ENCODE results near the gene CD58. TPM values are rescaled to one million over a fixed set of nuclear protein-coding genes. Genes with fewer than 3 reads are reported as not detected.
"Not testable (repeated sequence)": the region's sequence is repeated elsewhere in the genome, so short reads cannot be mapped to it uniquely, and the experiment has no call there.

The CD58 gene
- total RNA-seq, 1 donor from 2014 or later = 35.3 TPM

DNA sequence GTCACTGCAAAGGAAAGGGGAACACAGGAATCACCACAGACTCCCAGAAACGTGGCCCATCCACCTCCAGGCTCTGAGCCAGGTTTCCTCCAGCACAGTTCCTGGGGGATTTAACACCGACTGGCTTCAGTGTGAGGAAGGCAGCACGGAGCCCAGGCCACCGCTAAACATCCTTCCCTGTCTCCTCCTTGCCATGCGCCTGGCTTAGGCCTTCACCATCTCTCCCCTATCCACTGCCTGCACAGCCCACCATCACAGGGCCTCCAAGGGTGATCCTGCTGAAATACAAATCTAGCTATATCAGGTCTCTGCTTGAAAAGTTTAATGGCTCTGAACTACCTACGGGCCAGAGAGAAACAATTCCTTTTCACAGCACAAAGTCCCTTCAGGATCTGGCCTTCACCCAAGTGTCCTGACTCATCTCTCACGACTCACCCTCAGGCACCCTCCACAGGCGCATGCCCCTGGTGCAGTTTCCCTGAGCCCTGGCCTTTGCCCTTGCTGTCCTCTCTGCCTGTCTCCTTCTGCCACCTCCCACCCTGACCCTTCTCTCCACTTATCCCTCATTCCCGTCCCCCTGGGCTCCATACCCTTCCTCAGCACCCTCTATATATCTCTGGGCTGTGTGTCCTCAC, 18.4 kb upstream of the CD58 start:
- H3K27me3 Mint-ChIP-seq (ENCODE audit: insufficient read depth); intact Hi-C loops (cut with micrococcal nuclease); H3K27ac Mint-ChIP-seq; H3K9me3 Mint-ChIP-seq; H3K4me3 Mint-ChIP-seq; H3K4me1 Mint-ChIP-seq (ENCODE audit: low read depth); DNase-seq (ENCODE audit: low spot score); H3K36me3 Mint-ChIP-seq (ENCODE audit: low read depth): not testable (repeated sequence)

DNA sequence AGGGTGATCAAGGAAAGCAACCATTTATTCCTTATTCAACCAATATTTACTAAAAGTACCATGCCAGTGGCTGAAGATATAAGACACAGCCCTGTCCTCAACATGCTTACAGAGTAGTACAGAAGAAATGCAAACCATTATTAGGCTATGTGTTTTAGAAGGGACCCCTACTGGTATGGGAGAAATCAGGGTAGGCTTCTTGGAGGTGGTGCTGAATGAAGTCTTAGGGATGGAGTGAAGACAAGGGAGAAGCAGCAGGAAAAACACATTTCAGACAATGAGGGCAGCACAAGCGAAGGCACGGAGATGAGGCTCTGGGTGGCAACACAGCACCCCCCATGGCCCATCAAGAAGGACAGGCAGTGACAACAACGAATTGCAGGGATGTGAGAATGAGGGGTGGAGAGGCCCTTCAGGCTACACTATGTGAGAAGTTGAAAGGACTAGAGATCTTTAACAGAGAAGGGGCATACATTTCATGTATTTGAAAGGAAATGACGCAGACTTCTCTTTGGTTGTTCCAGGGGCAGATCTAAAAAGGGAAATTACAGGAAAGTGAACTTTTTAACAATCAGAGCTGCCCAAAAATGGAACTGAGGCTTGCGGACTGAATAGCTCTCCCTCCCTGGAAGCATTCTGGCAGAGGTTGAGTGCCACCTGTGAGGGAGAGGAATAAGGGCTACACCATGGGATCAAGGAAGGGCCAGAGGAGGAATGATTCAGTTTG, 16.8 kb upstream of the CD58 start:
- no peaks in the 10 kb centered on the region for H3K36me3 Mint-ChIP-seq (ENCODE audit: low read depth)
- no peak for DNase-seq (ENCODE audit: low spot score)
- H3K27ac Mint-ChIP-seq = peak overlapping the region; percentile 28
- peaks cover 9% of the 10 kb centered on the region for H3K4me1 Mint-ChIP-seq (ENCODE audit: low read depth)
- H3K4me3 Mint-ChIP-seq = no peak overlapping the region
- no peaks in the 10 kb centered on the region for H3K9me3 Mint-ChIP-seq
- H3K27me3 Mint-ChIP-seq (ENCODE audit: insufficient read depth) = peaks cover 2% of the 10 kb centered on the region
- intact Hi-C loops (cut with micrococcal nuclease) = no loop called here

DNA sequence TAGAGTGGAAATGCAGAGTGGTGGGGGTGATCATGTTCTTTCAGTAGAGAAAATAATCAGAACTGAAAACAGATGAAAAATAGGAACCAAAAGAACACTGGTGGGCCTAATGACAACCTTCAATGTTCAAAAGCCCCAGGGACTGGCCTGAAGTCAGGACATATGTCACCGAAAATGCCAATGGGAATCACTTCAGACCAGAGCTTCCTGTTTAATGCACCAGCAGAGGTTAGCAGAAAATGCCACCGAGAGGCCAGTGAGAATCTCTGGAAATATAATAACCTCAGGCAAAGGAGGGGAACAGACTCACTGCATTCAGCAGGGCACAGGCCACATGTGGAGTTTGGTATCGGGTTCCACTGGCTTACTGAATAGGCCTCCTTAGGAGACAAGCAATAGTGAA, 15.9 kb upstream of the CD58 start:
- Mint-ChIP-seq H3K27me3 (ENCODE audit: insufficient read depth) (peaks cover 5% of the 10 kb centered on the region), H3K27ac (no peak overlapping the region), H3K9me3 (no peaks in the 10 kb centered on the region), H3K4me1 (ENCODE audit: low read depth) (peaks cover 9% of the 10 kb centered on the region), H3K4me3 (no peak overlapping the region), H3K36me3 (ENCODE audit: low read depth) (no peaks in the 10 kb centered on the region)
- intact Hi-C loops (cut with micrococcal nuclease) = no loop called here
- DNase-seq (ENCODE audit: low spot score) = no peak

DNA sequence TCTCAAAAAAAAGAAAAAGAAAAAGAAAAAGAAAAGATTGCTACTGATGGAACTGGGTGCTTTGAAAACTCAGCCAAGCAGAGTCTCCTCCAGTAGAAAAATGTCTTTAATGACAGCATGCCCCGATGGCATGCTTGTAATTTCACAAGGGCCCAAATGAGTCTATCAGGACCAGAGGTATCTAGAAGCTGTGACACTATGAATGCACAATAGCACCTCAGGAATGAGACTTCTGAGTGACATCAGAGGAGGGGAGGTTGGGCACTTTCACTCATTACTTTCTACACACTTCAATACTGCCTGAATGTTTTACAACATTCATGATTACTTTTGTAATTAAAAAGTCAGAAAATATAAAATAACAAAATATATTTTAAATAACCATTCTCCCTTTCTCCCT, 15.1 kb upstream of the CD58 start:
- intact Hi-C loops (cut with micrococcal nuclease) = no loop called here

DNA sequence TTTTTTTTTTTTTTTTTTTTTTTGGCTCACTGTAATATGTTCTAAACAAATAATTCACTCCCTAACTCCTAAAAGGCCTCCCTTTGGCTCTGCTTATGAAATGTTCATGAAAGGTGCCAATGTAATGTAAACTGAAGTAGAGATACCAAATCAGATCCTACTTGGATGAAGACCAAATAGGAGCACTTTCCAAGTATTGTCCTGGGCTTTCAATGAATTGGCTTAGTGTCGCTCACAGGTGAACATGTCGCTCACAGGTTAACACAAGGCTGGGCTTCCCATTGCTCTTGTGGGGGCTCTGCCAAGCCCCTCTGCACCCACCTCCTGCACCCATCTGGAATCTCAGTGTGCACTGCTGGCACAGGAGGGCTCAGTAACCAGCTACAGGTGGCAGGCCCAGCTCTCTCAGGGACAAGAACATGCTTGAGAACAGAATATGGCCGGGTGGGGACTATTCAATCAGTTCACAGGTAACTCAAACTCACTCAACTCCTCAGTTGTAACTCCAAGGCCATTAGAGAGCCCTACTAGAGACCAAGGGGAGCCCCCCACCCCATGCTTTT, 10.6 kb upstream of the CD58 start:
- DNase-seq (ENCODE audit: low spot score) = no peak
- no peak overlapping the region for H3K27ac Mint-ChIP-seq

More for the DNA sequence above, 15.1 kb upstream of the CD58 start:
- Mint-ChIP-seq H3K36me3 (ENCODE audit: low read depth) (no peaks in the 10 kb centered on the region), H3K27me3 (ENCODE audit: insufficient read depth) (peaks cover 5% of the 10 kb centered on the region), H3K27ac (no peak overlapping the region), H3K4me3 (no peak overlapping the region), H3K4me1 (ENCODE audit: low read depth) (peaks cover 9% of the 10 kb centered on the region), H3K9me3 (no peaks in the 10 kb centered on the region)
- DNase-seq (ENCODE audit: low spot score) = no peak

DNA sequence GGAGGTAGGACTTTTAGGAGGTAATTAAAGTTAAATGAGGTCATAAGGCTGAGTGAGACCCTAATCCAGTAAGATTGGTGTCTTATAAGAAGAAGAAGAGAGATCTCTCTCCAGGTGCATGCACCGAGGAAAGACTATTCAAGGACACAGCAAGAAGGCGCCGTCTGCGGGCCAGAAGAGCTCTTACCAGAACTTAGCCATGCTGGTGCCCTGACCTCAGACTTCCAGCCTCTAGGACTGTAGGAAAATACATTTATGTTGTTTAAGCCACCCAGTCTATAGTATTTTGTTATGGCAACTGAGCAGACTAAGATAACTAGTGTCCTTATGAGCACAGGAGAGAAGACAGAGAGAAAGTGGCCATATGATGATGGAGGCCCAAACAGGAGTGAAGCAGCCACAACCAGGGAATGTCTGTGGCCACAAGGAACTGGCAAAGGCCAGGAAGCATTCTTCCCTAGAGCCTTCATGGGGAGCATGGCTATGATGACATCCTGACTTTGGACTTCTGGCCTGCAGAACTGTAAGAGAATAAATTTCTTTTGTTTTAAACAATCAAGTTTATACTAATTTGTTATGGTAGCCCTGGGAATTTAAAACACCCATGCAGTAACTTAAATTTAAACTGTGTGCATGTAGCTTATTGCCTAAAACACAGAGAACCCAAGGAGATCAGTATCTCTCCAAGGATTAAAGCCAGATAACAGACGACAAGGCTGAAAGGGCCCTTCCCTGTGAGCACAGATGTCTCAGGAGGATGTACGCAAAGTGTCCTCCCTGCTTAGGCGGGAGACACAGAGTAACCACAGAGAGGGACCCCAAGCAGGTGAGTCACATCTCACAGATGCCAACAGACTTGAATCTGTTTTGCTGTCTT, 9.9 kb upstream of the CD58 start:
- Mint-ChIP-seq H3K36me3 (ENCODE audit: low read depth) (no peaks in the 10 kb centered on the region), H3K27me3 (ENCODE audit: insufficient read depth) (peaks cover 10% of the 10 kb centered on the region), H3K4me3 (no peak overlapping the region), H3K27ac (no peak overlapping the region), H3K9me3 (no peaks in the 10 kb centered on the region), H3K4me1 (ENCODE audit: low read depth) (peaks cover 6% of the 10 kb centered on the region)
- intact Hi-C loops (cut with micrococcal nuclease) = no loop called here
- DNase-seq (ENCODE audit: low spot score) = no peak

More for the DNA sequence above, 10.6 kb upstream of the CD58 start:
- Mint-ChIP-seq H3K4me1 (ENCODE audit: low read depth) (peaks cover 5% of the 10 kb centered on the region), H3K4me3 (no peak overlapping the region), H3K27me3 (ENCODE audit: insufficient read depth) (peaks cover 10% of the 10 kb centered on the region), H3K9me3 (no peaks in the 10 kb centered on the region), H3K36me3 (ENCODE audit: low read depth) (no peaks in the 10 kb centered on the region)
- intact Hi-C loops (cut with micrococcal nuclease) = no loop called here

DNA sequence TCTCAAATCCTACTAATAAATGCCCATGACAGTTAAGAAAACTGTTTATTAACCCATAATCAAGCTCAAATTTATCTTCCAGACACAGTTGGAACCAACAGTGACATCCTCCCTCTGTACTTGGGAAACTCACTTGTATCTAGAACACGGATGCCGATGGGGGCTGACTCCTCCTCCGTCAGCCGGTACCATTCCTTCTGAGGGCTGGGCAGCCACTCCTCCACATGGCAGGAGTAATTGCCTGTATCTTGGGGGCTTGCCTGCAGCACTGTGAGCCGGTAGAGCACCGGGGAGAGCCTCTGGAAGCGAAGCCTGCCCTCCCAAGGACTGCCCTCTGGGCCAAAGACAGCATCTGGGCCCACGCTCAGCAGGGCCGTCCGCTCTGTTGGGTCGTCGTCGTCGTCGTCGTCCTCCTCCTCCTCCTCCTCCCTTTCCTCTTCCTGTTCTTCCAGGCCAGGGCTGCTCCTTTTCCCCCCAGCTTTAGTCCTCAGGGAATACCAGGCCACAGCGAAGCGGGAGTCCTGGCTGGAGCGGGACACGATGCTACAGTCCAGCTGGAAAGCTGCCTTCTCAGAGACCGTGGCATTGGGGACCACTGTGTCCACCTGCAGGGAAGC, 8.5 kb upstream of the CD58 start:
- intact Hi-C loops (cut with micrococcal nuclease) = no loop called here
- peaks cover 7% of the 10 kb centered on the region for H3K27me3 Mint-ChIP-seq (ENCODE audit: insufficient read depth)
- peaks cover 13% of the 10 kb centered on the region for H3K4me1 Mint-ChIP-seq (ENCODE audit: low read depth)
- no peaks in the 10 kb centered on the region for H3K9me3 Mint-ChIP-seq
- H3K27ac Mint-ChIP-seq = no peak overlapping the region
- H3K4me3 Mint-ChIP-seq = no peak overlapping the region
- no peak for DNase-seq (ENCODE audit: low spot score)
- H3K36me3 Mint-ChIP-seq (ENCODE audit: low read depth) = no peaks in the 10 kb centered on the region

DNA sequence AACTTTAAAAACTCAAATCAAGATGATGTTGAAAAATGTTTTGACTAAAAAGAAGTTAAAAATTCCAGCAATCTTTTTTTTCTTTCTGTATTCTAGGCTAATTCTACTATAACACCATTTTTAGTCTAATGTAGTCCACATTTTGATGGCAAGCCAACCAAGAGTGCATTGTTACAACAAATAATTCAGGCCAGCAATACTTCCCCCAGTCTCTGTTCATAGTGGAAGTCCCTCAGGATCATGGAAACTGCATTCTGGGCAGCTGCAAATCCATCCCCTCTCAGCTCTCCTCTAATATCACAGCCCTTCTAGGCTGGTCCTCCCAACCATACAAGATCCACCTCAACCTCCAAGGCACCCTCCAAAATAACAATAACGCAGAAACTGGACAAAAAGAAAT, 7.8 kb upstream of the CD58 start:
- intact Hi-C loops (cut with micrococcal nuclease) = no loop called here
- H3K4me1 Mint-ChIP-seq (ENCODE audit: low read depth) = peaks cover 21% of the 10 kb centered on the region
- no peaks in the 10 kb centered on the region for H3K9me3 Mint-ChIP-seq
- peaks cover 7% of the 10 kb centered on the region for H3K27me3 Mint-ChIP-seq (ENCODE audit: insufficient read depth)
- no peaks in the 10 kb centered on the region for H3K36me3 Mint-ChIP-seq (ENCODE audit: low read depth)
- no peak overlapping the region for H3K27ac Mint-ChIP-seq
- DNase-seq (ENCODE audit: low spot score) = no peak
- H3K4me3 Mint-ChIP-seq = no peak overlapping the region

DNA sequence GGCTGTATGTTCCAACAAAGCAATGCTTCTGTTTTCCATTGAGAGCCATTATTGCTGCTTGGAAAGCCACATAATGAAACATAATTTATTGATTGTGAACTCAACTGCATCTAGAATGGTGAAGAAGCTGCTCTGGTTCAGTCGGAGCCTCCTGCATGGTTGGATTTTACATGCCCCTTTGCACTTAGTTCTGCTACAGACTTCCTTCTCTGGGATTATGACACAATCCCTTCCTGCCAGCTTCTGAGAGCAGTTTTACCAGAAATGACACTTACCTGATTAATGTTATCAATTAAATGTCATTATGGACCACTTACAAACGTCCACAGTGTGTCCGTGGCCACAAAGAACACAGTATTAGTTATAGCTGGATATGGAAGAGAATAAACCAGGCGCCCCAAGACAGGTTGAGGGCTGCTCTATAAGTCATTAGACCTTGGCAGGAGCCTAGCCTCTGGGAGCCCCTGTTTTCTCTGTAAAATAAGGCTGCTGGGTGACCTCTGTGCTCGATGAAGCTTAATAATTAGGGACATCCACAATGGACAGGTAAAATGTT, 7.0 kb upstream of the CD58 start:
- no peak for DNase-seq (ENCODE audit: low spot score)
- no peaks in the 10 kb centered on the region for H3K36me3 Mint-ChIP-seq (ENCODE audit: low read depth)
- intact Hi-C loops (cut with micrococcal nuclease) = no loop called here

DNA sequence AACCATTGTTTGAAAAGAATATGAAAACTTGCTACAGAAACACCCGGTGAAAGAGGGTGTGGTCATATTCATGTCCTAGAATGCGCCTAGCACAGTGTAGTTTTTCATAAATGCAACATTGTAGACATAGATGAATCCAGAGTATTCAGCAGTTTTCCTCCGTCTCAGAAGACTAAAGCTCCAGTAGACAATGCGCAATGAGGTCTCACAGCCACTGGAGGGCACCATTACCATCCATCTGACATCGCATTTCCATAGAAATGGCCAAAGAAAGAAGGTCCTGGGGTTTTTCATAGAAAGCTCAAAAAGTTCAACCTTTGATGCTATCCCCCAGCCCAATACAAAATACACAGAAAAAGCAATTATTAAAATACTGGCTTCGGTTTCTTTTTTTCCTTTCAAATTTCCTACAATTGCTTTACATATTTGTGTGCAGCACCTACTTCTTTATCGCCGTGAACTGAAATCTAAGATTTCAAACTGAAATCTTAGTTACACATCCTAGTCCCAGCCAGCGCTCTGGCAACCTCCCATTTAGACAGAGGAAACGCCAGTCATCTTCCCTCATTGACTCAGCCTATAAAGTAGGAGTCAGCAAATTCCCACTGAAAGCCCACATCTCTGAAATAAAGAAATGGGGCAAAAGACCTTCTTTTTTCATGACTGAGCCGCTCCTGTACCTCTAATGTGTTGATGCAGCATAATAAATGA, 3.9 kb upstream of the CD58 start:
- peaks cover under 1% of the 10 kb centered on the region for H3K36me3 Mint-ChIP-seq (ENCODE audit: low read depth)
- peaks cover 3% of the 10 kb centered on the region for H3K27me3 Mint-ChIP-seq (ENCODE audit: insufficient read depth)
- intact Hi-C loops (cut with micrococcal nuclease) = loop anchor here (1.0 to 5.0 kb wide), 12 partner anchors 22 to 1088 kb away; partner anchors contain the start of genes CD101 and TTF2
- H3K4me1 Mint-ChIP-seq (ENCODE audit: low read depth) = peaks cover 45% of the 10 kb centered on the region
- H3K9me3 Mint-ChIP-seq = no peaks in the 10 kb centered on the region
- H3K27ac Mint-ChIP-seq = no peak overlapping the region
- DNase-seq (ENCODE audit: low spot score) = peak; percentile 40
- H3K4me3 Mint-ChIP-seq = no peak overlapping the region

More for the DNA sequence above, 7.0 kb upstream of the CD58 start:
- Mint-ChIP-seq H3K27ac (no peak overlapping the region), H3K4me3 (no peak overlapping the region), H3K27me3 (ENCODE audit: insufficient read depth) (peaks cover 7% of the 10 kb centered on the region), H3K4me1 (ENCODE audit: low read depth) (peaks cover 26% of the 10 kb centered on the region), H3K9me3 (no peaks in the 10 kb centered on the region)

DNA sequence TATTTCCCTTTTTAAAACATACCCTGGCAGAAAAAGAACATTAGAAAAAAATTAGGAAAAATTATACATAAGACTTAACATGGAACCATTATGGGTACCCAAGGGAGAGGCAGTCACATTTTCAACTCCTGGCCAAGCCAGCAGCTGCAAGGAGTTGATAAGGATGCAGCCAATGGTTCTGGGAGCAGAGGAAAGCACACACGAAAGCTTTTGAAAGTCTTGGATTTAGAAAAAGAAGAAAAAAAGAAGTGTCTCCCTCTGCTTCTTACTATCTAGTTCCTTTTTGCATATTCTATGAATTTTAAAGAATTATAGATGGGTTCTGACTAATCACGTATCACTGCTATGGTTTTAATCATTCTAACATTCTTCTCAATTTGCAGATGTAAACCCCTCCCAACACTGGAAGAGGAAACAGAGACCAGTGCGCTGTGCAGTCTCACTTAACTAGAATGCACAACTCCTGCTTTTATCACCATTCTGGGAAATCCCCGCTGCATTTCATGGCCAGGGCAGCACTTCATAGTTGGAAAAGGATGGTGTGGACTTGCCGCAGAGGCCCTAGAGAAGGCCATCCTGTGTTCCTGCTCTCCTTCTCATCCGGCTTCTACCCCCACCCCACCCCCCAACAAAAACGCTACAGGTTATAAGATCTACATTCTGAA, 2.7 kb upstream of the CD58 start:
- Mint-ChIP-seq H3K9me3 (no peaks in the 10 kb centered on the region), H3K4me3 (no peak overlapping the region), H3K27me3 (ENCODE audit: insufficient read depth) (peaks cover 3% of the 10 kb centered on the region), H3K4me1 (ENCODE audit: low read depth) (peaks cover 56% of the 10 kb centered on the region), H3K27ac (no peak overlapping the region), H3K36me3 (ENCODE audit: low read depth) (peaks cover 6% of the 10 kb centered on the region)
- intact Hi-C loops (cut with micrococcal nuclease) = loop anchor here (1.0 to 5.0 kb wide), 12 partner anchors 23 to 1089 kb away; partner anchors contain the start of genes CD101 and TTF2
- no peak for DNase-seq (ENCODE audit: low spot score)
